Right lobe of liver (tissue), 4 donors: ENCODE data around the gene TBCD.

ENCODE experiments used
- CTCF ChIP-seq, 4 donors: fragments of 200-600 bp in 3 of 4; fragments of 450-650 bp in 1 of 4; IDR thresholded peaks; one replicate each; pipeline versions ENCODE4 v1.5.1 to v1.8.0; 2016 to 2022; ENCODE audit warnings: antibody characterized with exemption in 4 of 4, mild to moderate bottlenecking in 2 of 4
- POLR2A ChIP-seq: fragments of 450-650 bp; IDR thresholded peaks from one replicate; pipeline ENCODE4 v1.6.1; 2017; ENCODE audit warnings: antibody characterized with exemption, mild to moderate bottlenecking
- donor health status: DM: no; HTN: no; CAD: no.
- donor health status: DM: no; HTN: no; CAD: no.
- donor health status: DM: no; HTN: yes; CAD: no.

GRCh38 chr17:82949361-82949760 is 197.5 kb downstream of the TBCD start:
- no peak for TF ChIP-seq CTCF (IDR thresholded peaks at IDR 0.05)
- no peak for TF ChIP-seq POLR2A
